Omental fat pad (tissue), 4 donors: ENCODE data around the gene USP40. TPM values are rescaled to one million over a fixed set of nuclear protein-coding genes. Genes with fewer than 3 reads are reported as not detected.

Source experiments
- ATAC-seq: fragments of 150-250 bp; one replicate; pipeline ENCODE4 v1.9.1; 2016; ENCODE audit warnings: mild to moderate bottlenecking, moderate library complexity; ENCODE audit not compliant: low FRiP score
- DNase-seq: peaks from one replicate; pipeline ENCODE4 v3.0.0-alpha.2; 2019; ENCODE audit warnings: low spot score
- total RNA-seq, 4 donors: library from RNA; depleted of rRNA; stranded (reverse); fragments of >200 nt; gene quantifications; one replicate each; pipeline ENCODE4 v1.1.0, GENCODE V29; 2016
- TF ChIP-seq, protein P1 (sequence below), 3 donors: fragments of 450-650 bp; IDR thresholded peaks; one replicate each; pipeline ENCODE4 v1.5.1; 2016 to 2017; ENCODE audit warnings: antibody characterized with exemption in 3 of 3, mild to moderate bottlenecking in 3 of 3, moderate library complexity in 2 of 3

The USP40 gene
- total RNA-seq, 4 donors from 2014 or later, result 23.4 to 50.6 (median 35.1) TPM

DNA sequence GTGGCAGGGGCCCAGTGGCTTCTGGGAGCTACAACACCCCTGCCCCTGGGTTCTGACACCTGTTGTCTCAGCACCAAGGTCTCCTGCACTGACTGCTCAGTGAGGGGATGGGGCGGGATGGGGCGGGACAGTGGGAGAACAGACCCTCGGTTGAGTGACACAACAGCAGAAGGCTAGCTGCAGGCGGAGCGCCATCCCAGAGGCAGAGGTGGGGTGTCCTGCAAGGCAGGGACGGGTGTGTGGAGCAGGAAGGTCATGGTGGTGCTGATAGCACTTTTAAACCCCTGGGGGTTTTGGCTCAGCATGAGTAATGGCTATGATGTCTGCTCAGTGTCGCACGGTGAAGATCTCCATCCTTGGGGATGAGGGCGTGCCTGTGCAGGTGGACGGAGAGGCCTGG lies 107.2 kb downstream of the USP40 start:
- TF ChIP-seq, protein P1, sequence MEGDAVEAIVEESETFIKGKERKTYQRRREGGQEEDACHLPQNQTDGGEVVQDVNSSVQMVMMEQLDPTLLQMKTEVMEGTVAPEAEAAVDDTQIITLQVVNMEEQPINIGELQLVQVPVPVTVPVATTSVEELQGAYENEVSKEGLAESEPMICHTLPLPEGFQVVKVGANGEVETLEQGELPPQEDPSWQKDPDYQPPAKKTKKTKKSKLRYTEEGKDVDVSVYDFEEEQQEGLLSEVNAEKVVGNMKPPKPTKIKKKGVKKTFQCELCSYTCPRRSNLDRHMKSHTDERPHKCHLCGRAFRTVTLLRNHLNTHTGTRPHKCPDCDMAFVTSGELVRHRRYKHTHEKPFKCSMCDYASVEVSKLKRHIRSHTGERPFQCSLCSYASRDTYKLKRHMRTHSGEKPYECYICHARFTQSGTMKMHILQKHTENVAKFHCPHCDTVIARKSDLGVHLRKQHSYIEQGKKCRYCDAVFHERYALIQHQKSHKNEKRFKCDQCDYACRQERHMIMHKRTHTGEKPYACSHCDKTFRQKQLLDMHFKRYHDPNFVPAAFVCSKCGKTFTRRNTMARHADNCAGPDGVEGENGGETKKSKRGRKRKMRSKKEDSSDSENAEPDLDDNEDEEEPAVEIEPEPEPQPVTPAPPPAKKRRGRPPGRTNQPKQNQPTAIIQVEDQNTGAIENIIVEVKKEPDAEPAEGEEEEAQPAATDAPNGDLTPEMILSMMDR (IDR thresholded peaks at IDR 0.05), result no peak
- DNase-seq (no peak), ATAC-seq (no peak)

DNA sequence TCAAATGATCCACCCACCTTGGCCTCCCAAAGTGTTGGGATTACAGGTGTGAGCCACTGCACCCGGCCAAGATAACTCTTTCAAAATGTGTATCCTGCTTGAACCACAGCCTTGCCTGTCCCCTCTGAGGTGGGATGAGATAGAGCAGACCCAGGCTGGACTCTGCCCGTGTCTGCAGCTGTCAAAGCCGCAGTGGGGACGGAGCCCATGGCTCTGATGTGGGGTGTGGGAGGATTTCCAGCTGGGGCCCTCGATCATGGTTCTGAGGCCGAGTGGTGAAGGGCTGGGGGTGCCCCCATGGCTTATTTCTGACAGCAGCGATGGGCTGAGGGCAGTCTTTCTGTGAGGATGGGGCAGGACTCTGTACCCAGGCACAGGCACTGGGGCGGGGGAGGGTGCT lies 107.8 kb downstream of the USP40 start:
- ATAC-seq (no peak), DNase-seq (no peak)
- TF ChIP-seq, protein P1 (IDR thresholded peaks at IDR 0.05), result no peak

DNA sequence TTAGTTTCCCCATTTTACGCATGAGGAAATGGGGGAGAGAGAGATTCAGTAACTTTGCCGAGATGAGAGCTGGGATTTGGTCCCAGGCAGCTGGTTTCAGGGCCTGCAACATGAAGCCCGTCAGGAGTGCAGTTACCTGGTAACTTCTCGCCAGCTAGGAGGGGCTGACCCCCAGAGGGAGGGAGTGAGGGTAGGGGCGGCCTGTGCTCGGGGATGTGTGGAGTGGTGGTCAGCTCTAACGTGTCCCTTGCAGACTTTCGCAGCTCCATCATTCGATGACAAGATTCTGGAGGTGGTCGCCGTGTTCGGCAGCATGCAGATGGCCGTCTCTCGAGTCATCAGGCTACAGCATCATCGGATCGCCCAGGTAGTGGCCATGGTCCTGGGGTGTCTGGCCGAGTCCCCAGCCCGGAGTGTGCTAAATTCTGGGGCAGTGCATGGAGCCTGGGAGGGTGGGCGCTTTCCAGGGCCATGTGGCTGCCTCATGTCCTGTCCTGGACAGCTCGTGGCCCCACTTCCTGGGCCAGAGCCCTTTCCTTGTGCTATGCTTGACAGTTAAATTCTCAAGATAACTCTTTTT lies 108.5 kb downstream of the USP40 start:
- ATAC-seq, result no peak
- TF ChIP-seq, protein P1 (IDR thresholded peaks at IDR 0.05), result no peak
- no peak for DNase-seq

DNA sequence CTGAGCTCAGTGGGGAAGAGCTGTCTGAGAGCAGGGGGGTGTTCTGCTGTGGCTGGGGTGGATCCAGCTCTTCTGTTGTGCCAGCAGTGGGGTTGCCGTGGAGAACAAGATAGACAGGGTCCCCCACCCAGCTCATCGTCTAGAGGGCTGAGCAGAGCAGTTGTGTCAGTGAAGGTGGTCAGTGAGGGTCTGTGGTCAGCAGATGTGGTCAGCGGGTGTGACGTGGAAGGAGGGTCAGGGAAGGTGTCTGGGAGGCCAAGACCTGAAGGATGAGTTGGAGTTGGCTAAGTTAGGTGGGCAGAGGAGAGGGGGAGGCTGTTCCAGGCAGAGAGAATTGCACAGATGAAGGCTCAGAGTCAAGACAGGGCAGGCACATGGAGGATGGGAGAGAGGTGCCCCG lies 109.2 kb downstream of the USP40 start:
- ATAC-seq (no peak), DNase-seq (no peak)
- TF ChIP-seq, protein P1 (IDR thresholded peaks at IDR 0.05), result no peak

DNA sequence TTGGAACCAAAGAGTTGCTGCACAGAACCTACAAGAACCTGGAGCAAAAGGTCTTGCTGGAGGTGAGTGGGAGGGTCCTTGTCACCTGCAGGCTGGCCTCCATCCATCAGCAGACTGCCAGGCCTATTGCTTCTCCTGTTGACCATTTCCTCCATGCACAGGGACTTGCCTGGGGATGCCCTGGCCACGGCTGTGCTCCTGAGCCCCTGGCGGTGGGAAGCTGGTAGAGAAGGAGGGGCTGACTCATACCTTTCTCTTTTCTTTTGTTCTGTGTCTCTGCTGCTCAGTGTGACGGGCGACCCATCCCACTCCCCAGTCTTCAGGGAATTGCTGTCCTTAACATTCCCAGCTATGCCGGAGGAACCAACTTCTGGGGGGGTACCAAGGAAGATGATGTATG lies 109.6 kb downstream of the USP40 start:
- no peak for DNase-seq
- ATAC-seq, result no peak
- TF ChIP-seq, protein P1 (IDR thresholded peaks at IDR 0.05), result no peak

DNA sequence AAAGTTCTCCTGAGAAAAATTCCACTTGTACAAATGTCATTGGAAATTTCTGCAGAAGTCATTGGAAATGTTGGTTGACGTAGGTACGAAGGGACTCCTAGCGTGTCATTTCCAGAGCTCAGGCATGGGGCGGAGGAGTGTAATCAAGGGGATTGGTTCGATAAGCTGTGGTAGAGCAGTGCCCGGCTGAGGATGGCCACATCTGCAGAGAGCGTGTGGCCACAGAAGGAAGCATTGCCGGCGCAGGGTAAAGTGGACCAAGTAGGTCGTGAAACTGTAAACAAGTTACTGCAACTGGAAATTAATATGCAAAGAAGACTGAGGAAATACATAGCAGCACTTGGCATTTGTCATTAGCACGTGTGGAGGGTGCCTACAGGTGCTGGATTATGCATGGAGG lies 110.5 kb downstream of the USP40 start:
- TF ChIP-seq, protein P1 (IDR thresholded peaks at IDR 0.05), result no peak
- ATAC-seq, result no peak
- no peak for DNase-seq

DNA sequence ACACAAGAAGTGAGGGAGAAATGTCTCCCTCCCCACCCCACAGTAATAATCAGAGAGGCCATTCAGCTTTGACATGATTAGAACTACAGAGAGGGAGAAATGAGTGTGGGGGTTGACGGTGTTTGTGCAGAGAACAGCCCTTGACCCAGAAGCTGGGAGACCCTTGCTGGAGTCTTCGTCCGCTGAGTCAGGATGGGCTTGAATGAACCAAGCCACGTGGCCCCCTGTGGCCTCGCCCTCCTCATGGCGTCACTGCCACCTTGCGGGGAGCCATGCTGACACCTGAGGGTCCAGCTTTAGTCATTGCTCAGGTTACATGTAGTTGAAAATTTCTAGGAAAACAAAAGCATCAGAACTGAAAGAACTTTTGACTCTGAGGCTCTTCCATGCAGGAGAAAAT lies 111.1 kb downstream of the USP40 start:
- DNase-seq, result no peak
- TF ChIP-seq, protein P1 (IDR thresholded peaks at IDR 0.05), result no peak
- no peak for ATAC-seq
